HG03460 (cell line): ENCODE results near the gene KMT2E.

Source experiments
- ATAC-seq: cut with Tn5 transposase; IDR thresholded peaks from one replicate; pipeline ENCODE4 v1.9.1; 2021; ENCODE audit not compliant: unreplicated experiment

Gene KMT2E

DNA sequence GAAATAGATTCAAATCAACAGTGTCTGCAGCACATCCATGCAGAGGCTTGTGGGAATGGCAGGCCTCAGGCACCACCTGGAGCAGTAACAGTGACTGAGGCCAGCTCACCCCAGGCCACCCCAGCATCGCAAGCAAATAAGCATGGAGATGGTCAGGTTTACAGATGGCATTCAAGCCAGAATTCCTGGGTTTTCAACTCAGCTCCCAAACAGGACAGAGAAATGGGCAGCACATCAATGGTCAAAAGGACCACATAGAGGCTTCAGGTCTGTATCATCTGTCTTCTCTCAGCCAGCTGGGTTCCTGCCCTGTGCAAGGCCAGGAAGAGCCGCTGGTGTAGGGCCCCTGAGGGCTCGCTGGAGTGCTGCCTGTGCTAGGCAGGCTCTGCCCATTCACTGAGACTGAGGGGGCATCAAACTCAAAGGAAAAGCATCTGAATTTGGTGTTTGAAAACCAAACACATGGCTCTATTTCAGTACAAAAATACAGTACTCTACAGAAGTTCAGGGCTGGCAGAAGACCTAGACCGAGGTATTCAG lies 112.5 kb downstream of the KMT2E start:
- ATAC-seq, result no peak

DNA sequence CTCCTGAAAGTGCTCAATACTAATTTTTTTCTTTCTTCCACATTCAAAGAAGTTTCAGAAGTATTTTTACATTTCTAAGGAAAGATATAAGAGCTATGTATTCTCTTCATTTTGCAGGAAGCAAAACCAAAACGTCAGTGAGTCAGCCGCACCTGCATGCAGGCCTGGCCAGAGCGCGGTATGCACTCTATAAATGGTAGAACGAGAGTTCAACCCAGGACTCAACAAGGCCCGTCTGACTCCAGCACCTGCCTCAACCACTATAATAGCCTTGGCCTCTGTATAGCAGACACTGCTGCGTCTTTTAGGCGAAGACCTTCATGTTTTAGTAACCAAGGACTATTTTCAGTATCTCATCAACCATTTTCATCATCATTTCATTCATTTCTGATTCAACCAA lies 113.2 kb downstream of the KMT2E start:
- no peak for ATAC-seq

DNA sequence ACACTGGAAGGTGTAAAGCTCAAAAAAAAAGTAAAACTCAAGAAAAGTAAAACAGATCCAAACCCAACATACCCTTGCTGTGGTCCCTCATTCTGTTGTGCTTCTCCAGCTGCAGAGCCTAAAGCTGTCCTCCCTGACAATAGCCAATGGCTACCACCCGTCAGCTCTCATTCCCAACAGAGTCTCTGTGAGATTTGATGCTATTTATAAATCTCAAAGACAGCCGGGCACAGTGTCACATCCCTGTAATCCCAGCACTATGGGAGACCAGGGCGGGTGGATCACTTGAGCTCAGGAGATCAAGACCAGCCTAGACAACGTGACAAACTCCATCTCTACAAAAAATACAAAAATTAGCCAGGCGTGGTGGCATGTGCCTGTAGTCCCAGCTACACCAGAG lies 116.0 kb downstream of the KMT2E start:
- ATAC-seq, result no peak

DNA sequence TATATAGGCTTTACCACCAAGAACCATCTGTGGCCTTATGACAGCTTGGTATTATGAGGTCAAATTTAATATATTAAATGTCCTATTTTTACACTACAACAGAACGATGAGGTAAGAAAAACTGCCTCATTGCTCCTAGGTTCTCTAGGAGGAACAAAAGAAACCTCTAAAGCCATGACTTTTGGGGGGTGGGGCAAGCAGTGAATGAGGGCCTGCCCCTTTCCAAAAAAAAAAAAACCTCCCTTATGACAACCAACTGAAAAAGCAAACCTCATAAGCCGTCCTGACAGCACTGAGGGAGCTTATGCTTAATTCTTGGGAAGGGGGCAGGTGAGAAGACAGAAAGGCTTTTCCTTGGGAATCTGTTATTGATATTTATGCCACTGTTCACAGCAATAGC lies 116.6 kb downstream of the KMT2E start:
- ATAC-seq, result no peak

DNA sequence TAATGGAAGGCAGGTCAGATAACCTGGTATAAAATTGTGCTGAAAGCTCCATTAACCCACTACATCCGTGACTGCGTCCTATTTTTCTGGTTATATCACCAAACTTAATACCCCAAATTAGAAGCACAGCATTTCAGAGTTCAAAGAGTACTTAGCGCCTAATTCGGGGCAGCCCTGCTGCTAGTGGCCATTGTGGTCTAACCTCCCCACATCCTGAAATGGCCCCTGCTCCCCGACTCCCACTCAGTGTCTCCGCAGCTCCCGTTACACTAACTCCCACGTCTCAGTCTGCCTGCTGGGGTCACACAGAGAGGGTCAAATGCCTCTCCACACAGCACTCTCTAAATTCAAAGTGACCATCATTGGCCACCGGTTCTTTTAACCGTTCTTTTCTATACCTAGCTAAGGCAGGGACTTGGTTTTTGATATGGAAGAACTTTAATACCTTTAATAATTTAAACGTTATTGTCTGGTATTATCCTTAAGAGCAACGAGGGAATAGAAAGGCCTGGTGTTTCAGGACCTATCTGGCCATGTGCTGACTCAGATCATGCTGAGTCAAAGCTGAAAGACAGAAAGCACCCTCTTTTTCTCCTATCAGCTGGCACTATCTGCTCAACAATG lies 117.1 kb downstream of the KMT2E start:
- ATAC-seq, result peak; percentile 75

DNA sequence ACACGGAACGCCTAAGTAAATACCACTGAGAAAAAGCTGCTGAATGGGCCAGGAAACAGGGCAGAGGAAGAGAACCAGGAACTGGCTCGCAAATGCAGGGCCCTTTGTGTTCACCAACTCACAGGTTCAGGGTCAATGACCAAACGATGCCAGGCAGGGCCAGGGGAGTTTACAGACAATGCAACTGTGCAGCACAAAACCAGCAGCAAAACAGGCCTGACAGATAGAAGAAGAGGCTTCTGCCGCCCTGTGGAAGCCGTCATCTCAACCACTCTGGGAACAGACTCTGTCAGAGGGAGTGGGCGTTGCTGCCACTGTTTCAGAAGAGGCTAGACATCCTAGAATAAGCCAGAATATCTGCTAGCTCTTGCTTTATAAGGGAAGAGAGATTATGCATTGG lies 117.9 kb downstream of the KMT2E start:
- no peak for ATAC-seq

DNA sequence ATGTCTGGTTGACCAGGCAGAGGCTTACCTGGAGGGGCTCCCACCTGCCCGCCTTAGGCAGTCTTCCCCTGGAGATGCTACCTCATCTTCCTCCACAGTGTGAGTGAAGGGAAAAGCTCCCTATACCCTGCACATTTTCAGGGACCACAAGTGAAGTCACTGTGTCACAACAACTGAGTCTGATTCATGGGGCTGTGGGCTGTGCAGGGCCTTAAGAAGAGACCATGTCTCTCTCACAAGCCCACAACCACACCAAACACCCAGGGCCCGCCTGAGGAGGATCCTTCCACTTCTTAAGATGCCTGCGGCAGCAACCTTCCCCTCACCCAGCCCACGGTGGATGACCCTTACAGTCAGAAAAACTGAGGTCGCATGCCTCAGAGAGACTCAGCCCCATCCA lies 118.3 kb downstream of the KMT2E start:
- no peak for ATAC-seq

DNA sequence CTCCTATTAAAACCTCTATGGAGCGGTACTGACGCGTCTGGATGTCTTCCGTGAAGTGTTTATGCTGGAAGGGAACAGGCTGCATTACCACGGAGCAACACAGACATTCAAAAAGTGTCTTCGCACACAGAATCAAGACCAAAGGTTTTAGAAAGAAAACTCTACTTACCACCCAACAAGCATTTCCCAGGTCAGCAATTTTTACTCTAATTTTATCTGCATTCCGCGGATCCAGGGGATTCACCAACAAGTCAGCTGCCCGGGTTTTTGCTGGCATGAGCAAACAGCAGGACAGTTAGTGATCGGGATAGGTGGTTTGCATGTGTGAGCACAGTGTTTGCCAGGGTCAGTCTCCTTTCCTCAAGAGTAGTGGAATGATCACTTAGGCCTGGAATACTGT lies 118.8 kb downstream of the KMT2E start:
- no peak for ATAC-seq

DNA sequence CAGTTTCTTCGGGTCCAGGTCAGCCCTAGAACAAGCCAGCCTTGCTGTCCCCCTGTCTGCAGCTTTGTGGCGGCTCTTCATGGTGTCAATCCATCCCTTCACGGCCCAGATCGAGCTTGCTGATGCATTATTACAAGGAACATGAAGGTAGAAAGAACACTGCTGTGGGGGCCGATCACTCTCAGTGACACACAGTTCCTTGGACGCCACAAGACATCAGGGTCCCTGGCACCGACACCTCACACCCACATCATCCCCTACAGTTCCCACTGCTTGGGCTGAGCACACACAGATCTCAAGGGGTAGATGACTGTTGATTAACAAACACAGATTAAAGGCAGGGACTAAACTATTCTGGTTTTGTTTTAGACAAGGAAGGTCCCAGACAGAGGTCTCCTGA lies 119.4 kb downstream of the KMT2E start:
- no peak for ATAC-seq

DNA sequence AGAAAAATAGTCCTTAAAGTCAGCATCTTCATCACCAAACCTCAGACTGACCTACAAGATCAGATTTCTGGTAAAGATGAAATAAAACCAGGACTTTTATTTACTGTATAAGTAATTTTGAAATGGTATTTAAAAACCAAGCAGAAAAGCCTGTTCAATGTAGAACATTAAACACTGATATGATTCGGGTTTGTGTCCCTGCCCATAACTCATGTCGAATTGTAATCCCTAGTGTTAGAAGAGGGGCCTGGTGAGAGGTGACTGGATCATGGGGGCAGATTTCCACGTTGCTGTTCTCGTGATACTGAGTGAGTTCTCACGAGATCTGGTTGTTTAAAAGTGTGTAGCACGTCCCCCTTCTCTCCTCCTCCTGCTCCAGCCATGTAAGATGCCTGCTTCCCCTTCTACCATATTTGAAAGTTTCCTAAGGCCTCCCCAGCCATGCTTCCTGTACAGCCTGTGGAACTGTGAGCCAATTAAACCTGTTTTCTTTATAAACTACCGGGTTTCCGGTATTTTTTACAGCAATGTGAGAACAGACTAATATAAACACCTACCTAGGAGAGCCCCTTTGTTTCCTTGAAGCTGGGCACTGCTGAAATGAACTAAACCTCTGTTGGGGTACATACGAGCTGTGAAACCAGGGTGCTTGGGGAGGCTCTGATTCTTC lies 120.1 kb downstream of the KMT2E start:
- ATAC-seq, result no peak

DNA sequence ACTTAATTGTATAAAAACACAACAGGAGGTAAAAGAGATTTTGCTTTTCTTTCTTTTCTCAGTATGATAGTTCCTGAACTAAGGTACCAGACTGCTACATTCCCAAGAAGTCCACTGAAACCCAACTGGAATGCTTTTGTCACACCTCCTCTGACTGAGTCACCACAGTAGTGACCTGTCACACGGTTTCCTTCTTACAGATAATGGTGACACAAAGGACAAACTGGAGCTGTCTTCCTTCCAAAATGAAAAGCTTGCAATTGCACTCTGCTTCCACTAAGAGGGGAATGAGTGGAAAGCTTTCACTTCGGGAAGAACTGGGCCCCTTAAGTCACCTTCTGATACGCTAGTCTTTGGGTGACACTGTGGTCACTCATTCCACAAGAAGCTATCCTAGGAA lies 122.2 kb downstream of the KMT2E start:
- no peak for ATAC-seq

DNA sequence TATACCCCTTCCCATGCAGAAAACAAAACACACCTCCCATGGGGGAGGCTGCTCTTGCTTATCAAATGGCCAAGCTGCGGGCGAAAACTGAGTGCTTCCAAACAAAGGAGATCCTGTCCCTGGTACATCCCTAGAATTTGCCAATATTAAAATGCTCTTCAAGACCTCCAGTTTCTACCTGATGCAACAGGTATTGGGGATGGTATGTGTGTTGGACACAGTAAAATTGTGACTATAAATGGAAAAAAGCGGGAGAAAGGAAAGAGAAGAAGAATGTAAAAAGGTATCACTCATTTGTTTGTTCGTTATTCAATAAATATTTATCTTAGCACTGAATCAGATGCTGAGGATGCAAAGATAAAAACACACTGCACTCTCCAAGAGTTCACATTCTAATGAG lies 123.9 kb downstream of the KMT2E start:
- ATAC-seq, result no peak

DNA sequence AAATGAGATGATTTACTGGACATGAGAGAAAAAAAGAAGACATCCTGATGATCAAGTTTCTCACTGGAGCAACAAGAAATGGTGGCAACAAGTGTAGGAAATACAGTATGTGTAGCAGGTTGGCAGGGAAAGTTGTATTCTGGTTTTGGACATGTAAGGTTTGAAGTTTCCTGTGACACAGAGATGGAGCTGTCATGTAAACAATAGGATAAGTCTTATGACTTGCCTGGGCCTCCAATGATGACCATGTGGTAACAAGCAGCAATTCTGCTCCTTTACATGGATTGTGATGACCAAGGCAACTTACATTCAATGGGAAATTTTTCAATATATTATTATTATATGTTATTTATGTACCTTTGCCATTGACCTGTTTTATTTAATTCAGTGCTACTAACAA lies 125.4 kb downstream of the KMT2E start:
- no peak for ATAC-seq

DNA sequence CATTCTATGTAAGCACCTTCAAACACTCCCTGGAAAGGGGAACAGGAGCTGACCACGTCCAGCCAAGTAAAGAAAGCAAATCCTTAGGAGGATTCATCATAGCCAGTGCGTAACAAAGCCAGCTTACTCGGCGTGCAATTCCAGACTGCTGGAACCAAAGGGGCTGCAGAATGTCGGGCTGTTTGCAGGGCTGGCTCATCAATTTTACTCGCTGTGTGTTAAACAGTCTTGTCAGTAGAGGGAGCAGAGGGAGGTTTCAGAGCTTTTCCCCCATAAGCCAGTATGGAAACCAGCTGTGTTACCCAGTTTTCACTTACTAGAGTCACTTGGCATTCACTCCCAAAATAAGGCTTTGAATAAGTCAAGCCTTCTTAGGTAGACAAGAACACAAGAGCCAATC lies 127.1 kb downstream of the KMT2E start:
- ATAC-seq, result no peak

DNA sequence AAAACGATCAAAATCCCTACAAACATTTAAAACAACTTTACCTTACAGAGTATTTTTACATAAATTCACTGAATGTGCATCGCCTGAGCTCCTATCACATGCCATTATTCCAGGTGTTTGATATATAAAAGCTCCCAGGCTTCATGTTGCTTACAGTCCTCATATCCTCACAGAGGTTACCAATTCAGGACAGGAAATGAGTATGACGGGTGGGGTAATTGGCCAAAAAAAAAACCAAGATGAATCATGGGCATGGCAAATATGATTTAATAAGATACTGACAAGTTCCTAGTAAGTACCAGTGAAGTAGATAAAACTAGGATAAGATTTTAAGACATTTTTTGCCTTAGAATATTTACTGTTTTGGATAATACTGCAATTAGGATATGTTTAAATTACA lies 135.8 kb downstream of the KMT2E start:
- no peak for ATAC-seq

DNA sequence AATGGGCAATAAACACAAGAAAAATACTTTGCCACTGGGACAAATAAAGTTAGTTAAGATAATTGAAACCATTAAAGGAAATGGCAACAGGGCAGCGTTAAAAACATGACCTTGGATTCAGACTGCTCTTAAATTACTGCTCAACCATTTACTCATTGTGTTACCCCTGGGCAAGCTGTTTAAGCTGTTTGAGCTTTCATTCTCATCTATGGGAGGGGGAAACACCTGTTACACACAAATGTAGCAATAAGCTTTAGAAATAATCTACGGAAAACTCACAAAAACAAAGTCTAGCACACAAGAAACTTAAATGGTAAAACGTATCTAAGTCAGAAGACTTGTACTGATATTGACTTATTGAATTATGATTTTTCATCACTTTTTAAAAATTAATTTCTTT lies 137.1 kb downstream of the KMT2E start:
- ATAC-seq, result no peak

DNA sequence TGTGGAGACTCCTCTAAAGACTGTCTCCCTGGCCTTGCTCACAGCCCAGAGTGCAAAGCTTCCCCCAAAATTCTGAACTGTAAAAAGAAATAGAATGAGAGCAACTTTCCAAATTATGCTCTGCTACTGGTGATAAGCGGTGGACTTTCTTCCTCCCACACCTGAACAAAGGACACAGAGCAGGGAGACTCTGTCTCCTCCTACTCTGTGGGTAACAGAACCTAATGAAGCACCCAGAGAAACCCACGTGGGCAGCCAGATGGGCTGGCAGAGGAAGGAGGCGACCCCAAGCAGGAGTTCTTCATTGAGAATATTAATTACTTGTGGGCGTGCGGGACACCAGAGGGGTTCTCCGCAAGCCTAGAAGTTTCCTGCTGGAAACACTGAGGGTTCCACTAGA lies 139.5 kb downstream of the KMT2E start:
- no peak for ATAC-seq

DNA sequence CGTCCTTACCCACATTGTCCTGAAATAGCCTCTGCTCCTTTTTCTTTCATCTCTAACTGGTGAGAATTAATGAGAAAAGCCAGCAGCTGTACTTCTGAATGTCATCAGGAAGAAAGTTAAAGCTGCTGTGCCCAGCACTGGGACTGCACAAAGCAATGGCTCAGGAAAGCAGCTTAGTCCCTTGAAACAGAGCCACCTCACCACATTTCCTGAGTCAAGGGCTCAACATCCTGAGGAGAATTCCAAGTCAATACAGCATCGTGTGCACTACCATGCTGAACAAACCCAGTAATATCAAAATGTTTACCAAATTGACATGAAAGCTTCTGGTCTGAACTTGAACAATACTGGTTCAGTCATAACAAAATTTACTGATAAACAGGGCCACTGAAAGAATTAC lies 140.1 kb downstream of the KMT2E start:
- no peak for ATAC-seq

DNA sequence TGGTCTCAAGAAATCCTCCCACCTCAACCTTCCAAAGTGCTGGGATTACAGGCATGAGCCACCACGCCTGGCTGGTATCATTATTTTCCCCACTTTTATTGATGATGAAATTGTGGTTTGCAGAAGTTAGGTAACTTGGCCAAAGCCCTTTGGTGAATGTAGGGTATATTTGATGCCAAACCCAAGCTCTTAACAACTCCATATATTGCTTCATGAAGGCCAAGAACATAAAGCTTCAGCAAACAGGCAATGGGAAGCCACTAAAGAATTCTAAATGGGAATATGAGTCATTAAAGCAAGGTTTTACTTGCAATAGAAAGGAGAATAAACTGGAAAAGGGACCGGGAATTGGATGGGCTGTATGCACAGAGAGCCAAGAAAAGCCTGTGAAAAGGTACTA lies 142.7 kb downstream of the KMT2E start:
- no peak for ATAC-seq

DNA sequence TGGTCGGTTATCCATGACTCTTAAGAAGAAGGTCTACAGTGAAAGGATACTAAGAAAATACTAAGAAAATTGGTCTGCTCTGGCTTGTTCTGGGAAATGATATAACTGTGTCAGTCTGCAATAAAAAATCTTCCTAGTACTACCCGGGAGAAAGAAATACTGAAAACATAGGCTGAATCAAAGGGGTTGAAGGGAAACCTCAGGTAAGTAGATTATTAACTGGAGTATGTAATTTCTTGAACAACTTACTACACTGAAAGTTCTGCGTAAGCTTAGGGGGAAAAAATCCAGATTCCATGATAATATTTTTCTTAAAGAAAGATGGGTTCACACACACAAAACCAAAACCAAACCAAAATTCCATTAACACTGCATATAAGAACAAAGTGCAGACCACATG lies 143.3 kb downstream of the KMT2E start:
- ATAC-seq, result peak; percentile 72

DNA sequence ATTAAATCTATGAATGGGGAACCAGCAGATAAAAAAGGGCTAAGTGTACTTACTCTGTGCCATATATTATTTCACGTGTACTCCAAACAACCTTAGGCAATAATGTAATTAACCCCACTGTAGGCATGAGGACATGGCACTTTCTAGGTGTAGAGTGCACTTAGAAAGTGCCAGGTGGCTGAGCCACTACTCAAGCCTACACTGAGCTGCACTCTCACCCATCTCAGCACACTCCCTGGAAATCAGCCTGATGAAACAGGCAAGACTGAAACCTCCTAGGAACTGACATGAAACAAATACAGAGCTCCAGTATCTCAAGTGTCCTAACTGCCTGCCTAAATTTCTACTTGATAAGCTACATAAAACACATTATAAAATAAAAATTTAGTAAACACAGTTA lies 147.4 kb downstream of the KMT2E start:
- ATAC-seq, result no peak
